CD4-positive, alpha-beta T cell treated with Interleukin-1 beta for 1 hour (primary cell): ENCODE measurements around the gene SLC35G3.
A peak's percentile ranks its signal among the peaks of the same experiment; 100 is the strongest.
"Not testable (repeated sequence)": the region's sequence is repeated elsewhere in the genome, so short reads cannot be mapped to it uniquely, and the experiment has no call there.

ENCODE experiments used
- DNase-seq, 2 donors: peaks; one replicate each; pipeline ENCODE4 v3.0.0-alpha.2; 2020 to 2022

SLC35G3 gene

GRCh38 chr17:35162755-35163154 lies 31.4 kb downstream of the SLC35G3 start:
- no peak for DNase-seq

DNA sequence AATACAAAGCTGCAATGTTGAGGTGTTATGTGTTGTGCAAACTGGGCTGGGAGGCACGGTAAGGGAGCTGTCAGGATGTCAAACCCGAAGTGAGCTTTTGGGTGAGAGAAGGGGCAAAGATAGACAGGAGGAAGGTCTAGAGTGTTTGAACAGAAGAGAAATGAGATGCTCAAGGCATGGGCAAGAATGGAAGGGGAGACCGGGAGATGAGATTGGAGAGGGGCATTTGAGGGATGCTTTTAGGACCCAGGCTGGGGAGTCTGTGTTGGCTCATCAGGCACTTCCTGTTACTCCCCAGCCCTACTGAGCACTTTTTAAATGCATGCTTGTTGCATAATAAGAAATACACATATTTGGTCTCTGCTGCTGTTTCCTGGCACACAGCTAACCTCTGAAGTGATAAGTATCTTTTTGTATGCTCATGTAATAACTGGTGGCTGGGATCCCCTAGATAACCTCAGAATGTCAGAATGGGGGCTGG lies 32.9 kb downstream of the SLC35G3 start:
- DNase-seq: peak in 1 of 2 donors; percentile 51

- DNase-seq: peak in 1 of 2 donors; percentile 34
Measured at GRCh38 chr17:35160354-35161201, 33.6 kb downstream of the SLC35G3 start.

GRCh38 chr17:35159940-35160339 lies 34.3 kb downstream of the SLC35G3 start:
- DNase-seq: no peak

DNA sequence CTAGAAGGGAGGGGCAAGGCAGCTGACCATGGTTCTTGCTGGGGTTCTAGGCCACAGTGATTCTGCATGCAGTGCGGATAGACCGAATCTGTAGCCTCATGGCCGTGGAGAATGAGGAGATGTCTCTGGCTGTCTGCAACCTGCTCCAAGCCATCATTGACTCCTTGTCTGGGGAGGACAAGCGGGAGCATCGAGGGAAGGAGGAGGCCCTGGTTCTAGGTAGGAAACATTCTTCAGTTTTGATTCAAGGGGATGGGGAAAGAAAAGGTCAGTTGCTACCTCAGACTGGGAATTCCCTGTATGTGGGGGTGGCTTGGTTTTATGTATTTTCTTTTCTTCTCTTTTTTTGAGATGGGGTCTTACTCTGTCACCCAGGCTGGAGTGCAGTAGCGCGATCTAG lies 38.9 kb downstream of the SLC35G3 start:
- no peak for DNase-seq

- no peak for DNase-seq
Measured at GRCh38 chr17:35154196-35155165, 39.7 kb downstream of the SLC35G3 start.

DNA sequence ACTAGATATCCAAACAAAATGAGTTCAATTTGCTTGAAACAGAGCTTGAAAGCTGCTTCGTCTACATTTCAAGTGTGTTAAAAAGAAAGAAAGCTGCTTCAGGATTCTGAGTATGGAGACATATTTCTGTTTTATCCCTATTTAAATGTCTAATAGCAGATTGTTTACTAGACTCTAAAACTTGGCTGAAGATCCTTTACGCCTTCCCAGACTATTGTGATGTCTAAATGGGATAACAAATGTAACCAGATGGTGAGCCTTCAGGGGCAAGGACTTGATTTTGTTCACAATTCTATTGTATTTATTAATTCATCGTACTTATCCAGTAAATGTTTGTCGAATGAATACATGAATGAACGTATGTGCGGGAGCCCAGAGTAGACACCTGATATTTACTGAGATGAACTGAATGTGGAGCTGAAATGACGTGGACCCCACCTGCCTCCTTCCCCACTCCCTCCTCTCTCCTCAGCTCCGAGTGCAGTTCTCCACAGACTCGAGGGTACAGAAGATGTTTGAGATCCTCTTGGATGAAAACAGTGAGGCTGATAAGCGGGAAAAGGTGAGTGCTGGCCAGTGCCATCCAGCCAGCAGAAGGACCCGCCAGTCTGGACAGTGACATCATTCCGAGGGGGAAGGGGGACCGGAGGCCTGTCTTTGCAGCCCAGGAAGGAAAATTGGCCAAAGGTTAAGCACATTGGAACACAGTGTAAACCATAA lies 41.6 kb downstream of the SLC35G3 start:
- no peak for DNase-seq

DNA sequence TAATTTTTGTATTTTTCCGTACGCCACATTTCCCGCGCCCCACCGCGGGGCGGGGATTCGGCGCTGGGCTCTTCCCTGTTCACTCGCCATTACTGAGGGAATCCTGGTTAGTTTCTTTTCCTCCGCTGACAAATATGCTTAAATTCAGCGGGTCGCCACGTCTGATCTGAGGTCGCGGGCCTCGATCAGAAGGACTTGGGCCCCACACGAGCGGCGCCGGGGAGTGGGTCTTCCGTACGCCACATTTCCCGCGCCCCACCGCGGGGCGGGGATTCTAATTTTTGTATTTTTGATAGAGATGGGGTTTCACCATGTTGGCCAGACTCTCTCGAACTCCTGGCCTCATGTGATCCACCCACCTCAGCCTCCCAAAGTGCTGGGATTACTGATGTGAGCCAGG lies 43.1 kb downstream of the SLC35G3 start:
- not testable (repeated sequence) for DNase-seq

GRCh38 chr17:35149941-35150340 lies 44.3 kb downstream of the SLC35G3 start:
- no peak for DNase-seq

GRCh38 chr17:35148144-35148543 lies 46.0 kb downstream of the SLC35G3 start:
- DNase-seq: no peak

DNA sequence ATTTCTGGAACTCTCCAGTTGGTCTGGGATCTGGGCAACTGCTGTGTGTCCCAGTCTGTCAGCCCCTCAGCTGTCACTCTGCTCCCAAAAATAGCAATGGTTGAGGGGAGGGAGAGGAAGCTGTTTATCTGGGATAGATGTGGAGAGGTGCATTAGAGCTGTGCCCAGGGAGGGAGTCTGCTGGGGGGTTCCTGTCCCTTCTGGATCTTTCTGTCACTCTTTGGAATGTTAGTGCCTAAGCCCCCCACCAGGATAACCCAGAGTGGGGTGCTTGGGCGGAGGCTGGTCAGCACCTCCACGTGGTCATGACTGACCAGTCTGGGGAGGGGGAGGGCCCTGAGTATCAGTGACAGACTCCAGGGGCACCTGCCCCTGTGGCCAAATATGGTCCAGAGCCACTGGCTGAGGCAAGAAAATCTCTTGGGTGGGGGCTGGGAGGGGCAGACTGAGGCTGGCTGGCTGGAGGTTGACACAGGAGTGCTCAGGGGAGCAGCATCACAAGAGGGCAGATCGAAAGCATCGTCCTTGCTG lies 46.8 kb downstream of the SLC35G3 start, which contains the start of gene UNC45B:
Gene UNC45B, plus strand, starts transcription at position 443 of the 531 bp plus-strand sequence. CDS start 447 bp downstream, outside the sequence.
- DNase-seq: no peak

DNA sequence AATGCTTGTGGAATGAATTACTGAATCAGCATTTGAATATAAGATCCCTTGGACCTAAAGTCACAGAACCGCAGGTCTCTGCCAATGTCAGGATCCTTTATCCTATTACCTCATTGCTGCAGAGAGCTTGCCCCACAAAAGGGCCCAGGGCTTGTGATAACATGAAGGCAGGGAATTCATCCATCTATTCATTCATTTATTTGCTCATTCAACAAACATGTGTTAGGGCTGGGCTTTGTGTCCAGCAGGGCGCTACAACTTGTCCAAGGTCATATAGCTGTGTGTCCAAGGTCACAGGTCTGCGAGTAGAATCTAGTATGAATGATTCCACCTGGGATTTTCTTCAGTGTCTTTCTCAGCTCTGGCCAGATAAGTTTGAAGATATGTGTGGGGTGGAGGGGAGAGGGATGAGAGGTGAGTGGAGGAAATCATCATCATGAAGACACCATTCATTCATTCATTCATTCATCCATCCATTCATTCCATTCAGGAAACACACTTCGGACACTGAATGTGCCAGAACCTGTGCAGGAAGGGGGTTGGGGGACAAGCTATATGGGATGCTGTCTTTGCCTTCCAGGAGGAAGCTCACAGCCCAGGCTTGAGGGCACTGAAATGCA lies 47.9 kb downstream of the SLC35G3 start:
- DNase-seq: no peak

DNA sequence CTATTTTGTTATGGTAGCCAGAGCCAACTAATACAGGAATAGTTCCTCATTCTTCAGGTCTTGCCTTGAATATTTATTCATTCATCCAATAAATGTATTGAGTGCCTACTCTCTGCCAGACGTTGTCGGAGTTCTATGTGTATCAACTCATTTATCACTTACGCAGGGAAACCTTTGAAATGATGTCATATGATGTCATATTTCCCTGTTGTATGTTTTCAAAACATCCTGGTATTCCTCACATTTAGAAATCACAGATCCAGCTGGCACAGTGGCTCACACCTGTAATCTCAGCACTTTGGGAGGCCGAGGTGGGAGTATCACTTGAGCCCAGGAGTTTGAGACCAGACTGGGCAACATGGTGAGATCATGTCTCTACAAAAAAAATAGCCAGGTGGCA lies 49.4 kb downstream of the SLC35G3 start:
- DNase-seq: no peak
